HL-60 (cell line): ENCODE data around the gene LRRC7.

Experiments
- DNase-seq, 2 experiments: peaks; one replicate each; pipeline ENCODE4 v3.0.0-alpha.2; 2010 to 2020; ENCODE audit warnings: low read depth in 1 of 2, low spot score in 1 of 2
- H3K27ac ChIP-seq: fragments of 250-450 bp; sonication (Bioruptor Pico); replicated peaks from 2 replicates; pipeline ENCODE4 v1.5.1; 2020; ENCODE audit warnings: mild to moderate bottlenecking, moderate library complexity
- H3K27me3 ChIP-seq: fragments of 250-450 bp; sonication (Bioruptor Pico); 2 replicates; pipeline ENCODE4 v1.5.1; 2021; ENCODE audit warnings: mild to moderate bottlenecking, moderate library complexity; ENCODE audit not compliant: insufficient read depth, poor library complexity, severe bottlenecking
- H3K4me3 ChIP-seq: replicated peaks from 2 replicates; pipeline ENCODE4 v1.5.1; 2011; ENCODE audit warnings: mild to moderate bottlenecking, control low read depth, low read length; ENCODE audit not compliant: insufficient read depth
- CTCF ChIP-seq: IDR thresholded peaks from one replicate; pipeline ENCODE4 v1.5.1; 2011; ENCODE audit warnings: low read length, control low read depth, inconsistent platforms; ENCODE audit not compliant: insufficient read depth
- GABPA ChIP-seq: IDR thresholded peaks from 2 replicates; pipeline ENCODE4 v1.6.1; 2012; ENCODE audit warnings: low read depth
- POLR2AphosphoS5 ChIP-seq: IDR thresholded peaks from 2 replicates; pipeline ENCODE4 v1.6.1; 2012; ENCODE audit warnings: low read depth
- REST ChIP-seq: IDR thresholded peaks from 2 replicates; pipeline ENCODE4 v1.6.1; 2012; ENCODE audit warnings: low read depth; ENCODE audit not compliant: insufficient replicate concordance
- SPI1 ChIP-seq: IDR thresholded peaks from 2 replicates; pipeline ENCODE4 v1.6.1; 2012; ENCODE audit warnings: low read depth, mild to moderate bottlenecking, borderline replicate concordance

The LRRC7 gene

GRCh38 chr1:69852706-69853105 lies 285.0 kb downstream of the LRRC7 start:
- TF ChIP-seq CTCF (no peak), SPI1 (no peak), GABPA (no peak), POLR2AphosphoS5 (no peak), REST (no peak)
- Histone ChIP-seq H3K27me3 (no peaks in the 10 kb centered on the region), H3K27ac (no peak overlapping the region), H3K4me3 (no peak overlapping the region)
- no peak for DNase-seq

- H3K4me3 ChIP-seq: no peak overlapping the region
- DNase-seq: no peak
- TF ChIP-seq GABPA (no peak), SPI1 (no peak), CTCF (no peak), REST (no peak), POLR2AphosphoS5 (no peak)
Observed at GRCh38 chr1:69858534-69858933, 290.8 kb downstream of the LRRC7 start.

GRCh38 chr1:69861641-69862040 lies 293.9 kb downstream of the LRRC7 start:
- Histone ChIP-seq H3K27ac (no peak overlapping the region), H3K4me3 (no peak overlapping the region), H3K27me3 (no peaks in the 10 kb centered on the region)
- TF ChIP-seq POLR2AphosphoS5 (no peak), SPI1 (no peak), REST (no peak)
- DNase-seq: no peak

More at GRCh38 chr1:69858534-69858933, 290.8 kb downstream of the LRRC7 start:
- Histone ChIP-seq H3K27me3 (no peaks in the 10 kb centered on the region), H3K27ac (no peak overlapping the region)

- DNase-seq: no peak
- no peak for TF ChIP-seq POLR2AphosphoS5
- no peak for TF ChIP-seq SPI1
- no peak for TF ChIP-seq REST
- no peak for TF ChIP-seq GABPA
- no peak for TF ChIP-seq CTCF
- no peak overlapping the region for H3K27ac ChIP-seq
- no peaks in the 10 kb centered on the region for H3K27me3 ChIP-seq
- no peak overlapping the region for H3K4me3 ChIP-seq
Observed at GRCh38 chr1:69862906-69863305, 295.2 kb downstream of the LRRC7 start.
